Gastrocnemius medialis (tissue), 4 donors: ENCODE results near the gene FAM111B.

Experiments
- POLR2A ChIP-seq, 2 donors: fragments of 450-650 bp; IDR thresholded peaks; one replicate each; pipeline ENCODE4 v1.6.1; 2017; ENCODE audit warnings: antibody characterized with exemption in 2 of 2, mild to moderate bottlenecking in 2 of 2, moderate library complexity in 2 of 2
- TF ChIP-seq, protein P1 (sequence below), 5 experiments: fragments of 450-650 bp in 3 of 5; fragments of 200-600 bp in 2 of 5; sonication (generic) in 2 of 5; IDR thresholded peaks in 4 of 5; conservative IDR thresholded peaks in 1 of 5; 1 replicate in 4 of 5; 2 replicates in 1 of 5; pipeline ENCODE4 v1.5.1; 2016 to 2019; ENCODE audit warnings: antibody characterized with exemption in 5 of 5, mild to moderate bottlenecking in 3 of 5, moderate library complexity in 3 of 5

DNA sequence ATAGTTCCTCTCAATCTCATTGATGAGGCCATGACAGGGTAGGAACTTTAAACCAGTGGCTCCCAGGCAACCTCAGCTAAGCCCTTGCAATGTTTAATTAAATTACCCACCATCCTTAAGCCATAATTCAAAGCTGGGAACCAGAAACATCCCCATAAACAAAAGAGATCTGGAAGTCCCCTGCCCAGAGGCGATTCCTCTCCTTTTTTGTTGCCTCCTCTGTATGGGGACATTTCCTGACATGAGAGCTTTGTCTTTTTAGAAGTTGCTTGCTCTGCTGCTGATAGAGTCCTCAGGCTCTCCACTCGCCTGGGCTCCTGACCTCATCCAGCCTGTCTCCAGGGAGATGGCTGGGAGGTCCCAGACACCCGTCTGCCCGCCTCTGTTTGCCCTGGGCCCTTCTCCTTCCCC is 68.1 kb downstream of the FAM111B start:
- TF ChIP-seq, protein P1, sequence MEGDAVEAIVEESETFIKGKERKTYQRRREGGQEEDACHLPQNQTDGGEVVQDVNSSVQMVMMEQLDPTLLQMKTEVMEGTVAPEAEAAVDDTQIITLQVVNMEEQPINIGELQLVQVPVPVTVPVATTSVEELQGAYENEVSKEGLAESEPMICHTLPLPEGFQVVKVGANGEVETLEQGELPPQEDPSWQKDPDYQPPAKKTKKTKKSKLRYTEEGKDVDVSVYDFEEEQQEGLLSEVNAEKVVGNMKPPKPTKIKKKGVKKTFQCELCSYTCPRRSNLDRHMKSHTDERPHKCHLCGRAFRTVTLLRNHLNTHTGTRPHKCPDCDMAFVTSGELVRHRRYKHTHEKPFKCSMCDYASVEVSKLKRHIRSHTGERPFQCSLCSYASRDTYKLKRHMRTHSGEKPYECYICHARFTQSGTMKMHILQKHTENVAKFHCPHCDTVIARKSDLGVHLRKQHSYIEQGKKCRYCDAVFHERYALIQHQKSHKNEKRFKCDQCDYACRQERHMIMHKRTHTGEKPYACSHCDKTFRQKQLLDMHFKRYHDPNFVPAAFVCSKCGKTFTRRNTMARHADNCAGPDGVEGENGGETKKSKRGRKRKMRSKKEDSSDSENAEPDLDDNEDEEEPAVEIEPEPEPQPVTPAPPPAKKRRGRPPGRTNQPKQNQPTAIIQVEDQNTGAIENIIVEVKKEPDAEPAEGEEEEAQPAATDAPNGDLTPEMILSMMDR (IDR thresholded peaks at IDR 0.05 in 4 of 5, conservative IDR thresholded peaks at IDR 0.05 in 1 of 5): no peak
- no peak for TF ChIP-seq POLR2A (IDR thresholded peaks at IDR 0.05)
